ENCODE data around the gene ANTXRL. TPM values are rescaled to one million over a fixed set of nuclear protein-coding genes. Genes with fewer than 3 reads are reported as not detected.

Gene ANTXRL
- total and polyA plus RNA-seq, 4 donors, result 0.06 TPM; not detected in 3

DNA sequence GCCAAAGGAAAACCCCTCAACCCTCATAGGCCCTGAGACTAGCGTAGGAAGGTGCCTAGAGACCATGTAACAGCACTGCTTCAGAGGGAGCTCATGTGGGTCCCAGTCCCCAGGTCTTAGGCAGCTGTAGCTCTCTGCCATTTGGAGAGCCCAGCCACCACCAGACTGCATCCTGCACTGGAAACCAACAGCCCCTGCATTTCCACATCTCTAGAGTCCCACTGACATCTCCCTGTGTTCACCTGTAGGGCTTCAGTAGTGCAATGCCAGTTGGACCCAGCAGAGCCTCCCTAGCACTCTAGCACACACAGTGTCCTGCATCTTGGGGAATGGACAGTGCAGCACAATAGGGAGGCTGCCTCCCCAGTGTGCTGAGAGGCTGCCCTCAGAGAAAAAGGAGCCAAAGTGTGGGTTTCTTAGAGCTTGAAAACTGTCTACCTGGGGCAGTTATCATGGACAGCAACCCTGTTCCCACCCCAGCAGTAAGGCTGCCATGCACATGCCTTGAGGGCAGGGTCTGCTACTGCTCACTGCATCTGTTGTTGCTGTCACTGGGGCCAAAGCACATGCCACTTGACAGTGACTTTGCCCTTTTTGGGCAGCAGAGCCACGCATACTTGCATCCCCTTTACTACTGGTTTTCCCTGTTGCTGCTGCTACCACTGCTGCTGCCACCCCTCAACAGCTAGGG lies 46.7 kb upstream of the ANTXRL start (continued):
- TF ChIP-seq, protein P1, sequence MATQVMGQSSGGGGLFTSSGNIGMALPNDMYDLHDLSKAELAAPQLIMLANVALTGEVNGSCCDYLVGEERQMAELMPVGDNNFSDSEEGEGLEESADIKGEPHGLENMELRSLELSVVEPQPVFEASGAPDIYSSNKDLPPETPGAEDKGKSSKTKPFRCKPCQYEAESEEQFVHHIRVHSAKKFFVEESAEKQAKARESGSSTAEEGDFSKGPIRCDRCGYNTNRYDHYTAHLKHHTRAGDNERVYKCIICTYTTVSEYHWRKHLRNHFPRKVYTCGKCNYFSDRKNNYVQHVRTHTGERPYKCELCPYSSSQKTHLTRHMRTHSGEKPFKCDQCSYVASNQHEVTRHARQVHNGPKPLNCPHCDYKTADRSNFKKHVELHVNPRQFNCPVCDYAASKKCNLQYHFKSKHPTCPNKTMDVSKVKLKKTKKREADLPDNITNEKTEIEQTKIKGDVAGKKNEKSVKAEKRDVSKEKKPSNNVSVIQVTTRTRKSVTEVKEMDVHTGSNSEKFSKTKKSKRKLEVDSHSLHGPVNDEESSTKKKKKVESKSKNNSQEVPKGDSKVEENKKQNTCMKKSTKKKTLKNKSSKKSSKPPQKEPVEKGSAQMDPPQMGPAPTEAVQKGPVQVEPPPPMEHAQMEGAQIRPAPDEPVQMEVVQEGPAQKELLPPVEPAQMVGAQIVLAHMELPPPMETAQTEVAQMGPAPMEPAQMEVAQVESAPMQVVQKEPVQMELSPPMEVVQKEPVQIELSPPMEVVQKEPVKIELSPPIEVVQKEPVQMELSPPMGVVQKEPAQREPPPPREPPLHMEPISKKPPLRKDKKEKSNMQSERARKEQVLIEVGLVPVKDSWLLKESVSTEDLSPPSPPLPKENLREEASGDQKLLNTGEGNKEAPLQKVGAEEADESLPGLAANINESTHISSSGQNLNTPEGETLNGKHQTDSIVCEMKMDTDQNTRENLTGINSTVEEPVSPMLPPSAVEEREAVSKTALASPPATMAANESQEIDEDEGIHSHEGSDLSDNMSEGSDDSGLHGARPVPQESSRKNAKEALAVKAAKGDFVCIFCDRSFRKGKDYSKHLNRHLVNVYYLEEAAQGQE (IDR thresholded peaks at IDR 0.05), result no peak

GRCh38 chr10:46240684-46241565 lies 45.9 kb upstream of the ANTXRL start:
- no peak for TF ChIP-seq GABPA (IDR thresholded peaks at IDR 0.05 in 1 of 2, conservative IDR thresholded peaks at IDR 0.05 in 1 of 2)
- no peak for TF ChIP-seq JUND (IDR thresholded peaks at IDR 0.05)
- no peak for TF ChIP-seq SP1 (IDR thresholded peaks at IDR 0.05)
- TF ChIP-seq YY1 (IDR thresholded peaks at IDR 0.05), result no peak
- TF ChIP-seq, protein P1 (IDR thresholded peaks at IDR 0.05), result no peak
- TF ChIP-seq, protein P2, sequence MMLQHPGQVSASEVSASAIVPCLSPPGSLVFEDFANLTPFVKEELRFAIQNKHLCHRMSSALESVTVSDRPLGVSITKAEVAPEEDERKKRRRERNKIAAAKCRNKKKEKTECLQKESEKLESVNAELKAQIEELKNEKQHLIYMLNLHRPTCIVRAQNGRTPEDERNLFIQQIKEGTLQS (IDR thresholded peaks at IDR 0.05), result no peak
- no peak for TF ChIP-seq HNF4G (IDR thresholded peaks at IDR 0.05)
- TF ChIP-seq ZBTB33 (IDR thresholded peaks at IDR 0.05), result no peak
- no peak for TF ChIP-seq RXRA (IDR thresholded peaks at IDR 0.05)
- no peak for TF ChIP-seq FOXA1 (IDR thresholded peaks at IDR 0.05)
- TF ChIP-seq HNF4A (conservative IDR thresholded peaks at IDR 0.05), result no peak
- TF ChIP-seq RAD21 (IDR thresholded peaks at IDR 0.05), result no peak
- Histone ChIP-seq H3K9me3 (ENCODE audit: control insufficient read depth in 4 of 4, low read length in 3 of 4) (peaks cover 0 to 8% (median 0%) of the 10 kb centered on the region in 4 donors), H3K27ac (ENCODE audit: low read depth in 1 of 2, low read length in 2 of 2) (no peak overlapping the region), H3K27me3 (ENCODE audit: control insufficient read depth in 4 of 4, insufficient read depth in 4 of 4, low read length in 3 of 4) (no peaks in the 10 kb centered on the region), H3K9ac (ENCODE audit: low read depth in 1 of 2, low read length in 2 of 2) (no peak overlapping the region), H3K36me3 (ENCODE audit: control insufficient read depth in 4 of 4, insufficient read depth in 3 of 4, low read depth in 1 of 4, low read length in 3 of 4) (no peaks in the 10 kb centered on the region), H3K4me3 (ENCODE audit: low read depth in 1 of 3, low read length in 3 of 3) (no peak overlapping the region), H3K4me1 (ENCODE audit: control insufficient read depth in 4 of 4, insufficient read depth in 4 of 4, low read length in 3 of 4) (no peaks in the 10 kb centered on the region)
- no peak for DNase-seq (ENCODE audit: low spot score)
- WGBS, result 92% methylated on average over 2 of the region's 2 CpGs
